GM19372 (cell line): Measurements from ENCODE around the gene PIK3CG.
A peak's percentile ranks its signal among the peaks of the same experiment; 100 is the strongest.
"Not testable (repeated sequence)": the region's sequence is repeated elsewhere in the genome, so short reads cannot be mapped to it uniquely, and the experiment has no call there.

Source experiments
- ATAC-seq: cut with Tn5 transposase; IDR thresholded peaks from one replicate; pipeline ENCODE4 v1.9.1; 2021; ENCODE audit warnings: mild to moderate bottlenecking, low read depth, moderate library complexity; ENCODE audit not compliant: unreplicated experiment

The PIK3CG gene

GRCh38 chr7:106883456-106884026, 18.5 kb downstream of the PIK3CG start:
- ATAC-seq = no peak

- ATAC-seq = no peak
Observed at GRCh38 chr7:106885652-106886051, 20.6 kb downstream of the PIK3CG start.

GRCh38 chr7:106887421-106887820, 22.3 kb downstream of the PIK3CG start:
- ATAC-seq = peak; percentile 58

DNA sequence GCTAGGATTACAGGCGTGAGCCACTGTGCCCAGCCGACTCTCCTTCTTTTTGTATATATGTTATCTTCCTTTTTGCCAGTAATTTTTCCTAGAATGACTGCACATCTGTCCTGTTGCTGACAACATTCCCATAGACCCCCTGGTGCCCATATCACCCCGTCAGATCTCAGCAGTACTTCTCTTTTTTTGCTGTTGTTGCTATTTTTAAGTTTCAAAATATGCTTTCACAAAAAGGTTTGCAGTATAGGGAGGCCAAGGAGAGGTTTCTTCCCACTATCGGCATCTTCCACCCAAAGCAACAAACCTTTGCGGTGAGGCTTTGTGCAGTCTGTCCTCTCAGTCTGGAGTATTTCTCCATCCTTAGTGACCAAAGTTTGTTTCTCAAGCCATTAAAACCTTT, 23.1 kb downstream of the PIK3CG start:
- no peak for ATAC-seq

DNA sequence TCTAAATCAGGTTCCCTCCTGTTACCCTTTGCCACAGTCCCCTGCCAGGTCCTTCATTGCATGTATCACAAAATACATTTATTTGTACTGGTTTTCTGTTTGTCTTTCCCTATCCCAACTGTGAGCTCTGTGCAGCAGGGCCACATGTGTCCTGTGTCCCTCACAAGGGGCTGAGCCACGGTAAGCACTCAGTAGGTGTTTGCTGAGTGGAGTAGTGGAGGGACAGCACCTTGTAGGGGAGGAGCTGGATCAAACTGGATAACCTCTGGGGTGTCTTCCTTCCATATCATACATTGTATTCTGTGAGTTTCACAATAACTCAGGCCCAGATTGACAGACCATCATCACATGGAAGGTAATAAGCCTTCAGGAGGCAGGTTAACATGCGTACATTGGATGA, 25.9 kb downstream of the PIK3CG start:
- ATAC-seq = no peak

GRCh38 chr7:106891548-106892410, 26.7 kb downstream of the PIK3CG start:
- ATAC-seq = no peak

DNA sequence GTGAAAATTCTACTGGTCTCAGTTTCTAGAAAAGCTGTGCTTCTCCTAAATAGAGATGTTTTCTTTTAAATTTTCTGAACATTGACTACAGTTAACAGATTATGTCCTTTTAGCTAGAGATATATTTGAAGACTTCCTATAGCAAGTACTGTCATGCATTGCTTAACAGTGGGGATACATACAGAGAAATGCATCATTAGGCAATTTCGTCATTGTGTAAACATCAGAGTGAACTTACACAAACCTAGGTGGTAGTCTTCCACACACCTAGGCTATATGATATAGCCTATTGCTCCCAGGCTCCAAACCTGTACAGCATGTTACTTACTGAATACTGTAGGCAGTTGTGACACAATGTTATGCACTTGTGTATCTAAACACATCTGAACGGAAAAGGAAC, 28.5 kb downstream of the PIK3CG start:
- ATAC-seq = no peak

DNA sequence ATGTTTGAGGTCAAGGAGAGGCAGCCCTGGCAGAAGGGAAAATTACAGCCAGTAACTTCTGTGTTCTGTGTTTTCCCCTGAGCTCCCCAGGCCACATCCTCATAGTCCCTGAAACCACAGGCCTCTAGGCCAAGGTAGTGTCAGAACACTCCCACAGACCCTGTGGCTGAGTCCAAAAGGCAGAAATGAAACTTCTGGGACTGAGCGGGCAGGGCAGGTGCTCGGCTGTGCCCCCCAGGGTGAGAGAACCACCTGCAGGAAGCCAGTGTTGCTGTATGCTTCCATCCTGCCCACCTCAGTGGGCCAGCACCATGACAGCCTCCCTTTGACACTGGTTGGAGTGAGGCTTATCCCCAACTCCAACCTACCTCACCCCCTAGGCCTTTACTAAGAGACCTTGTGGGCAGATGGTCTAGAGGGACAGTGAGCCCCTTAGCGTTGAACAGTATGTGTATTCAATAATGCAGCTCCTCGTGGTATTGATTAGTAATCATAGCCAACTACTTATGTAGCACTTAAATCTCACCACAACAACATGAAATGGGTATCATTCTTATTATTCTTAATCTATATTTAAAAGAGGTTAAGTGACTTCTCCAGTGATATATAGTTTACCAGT, 30.3 kb downstream of the PIK3CG start:
- peak; percentile 76 for ATAC-seq

GRCh38 chr7:106896231-106896630, 31.1 kb downstream of the PIK3CG start:
- ATAC-seq = no peak

DNA sequence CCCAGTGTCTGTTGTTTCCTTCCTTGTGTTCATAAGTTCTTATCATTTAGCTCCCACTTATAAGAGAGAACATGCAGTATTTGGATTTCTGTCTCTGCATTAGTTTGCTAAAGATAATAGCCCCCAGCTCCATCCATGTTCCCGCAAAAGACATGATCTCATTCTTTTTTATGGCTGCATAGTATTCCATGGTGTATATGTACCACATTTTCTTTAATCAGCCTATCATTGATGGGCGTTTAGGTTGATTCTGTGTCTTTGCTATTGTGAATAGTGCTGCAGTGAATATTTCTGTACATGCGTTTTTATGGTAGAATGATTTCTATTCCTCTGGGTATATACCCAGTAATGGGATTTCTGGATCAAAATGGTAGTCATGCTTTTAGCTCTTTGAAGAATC, 32.5 kb downstream of the PIK3CG start:
- not testable (repeated sequence) for ATAC-seq

GRCh38 chr7:106898967-106899366, 33.9 kb downstream of the PIK3CG start:
- ATAC-seq = not testable (repeated sequence)

DNA sequence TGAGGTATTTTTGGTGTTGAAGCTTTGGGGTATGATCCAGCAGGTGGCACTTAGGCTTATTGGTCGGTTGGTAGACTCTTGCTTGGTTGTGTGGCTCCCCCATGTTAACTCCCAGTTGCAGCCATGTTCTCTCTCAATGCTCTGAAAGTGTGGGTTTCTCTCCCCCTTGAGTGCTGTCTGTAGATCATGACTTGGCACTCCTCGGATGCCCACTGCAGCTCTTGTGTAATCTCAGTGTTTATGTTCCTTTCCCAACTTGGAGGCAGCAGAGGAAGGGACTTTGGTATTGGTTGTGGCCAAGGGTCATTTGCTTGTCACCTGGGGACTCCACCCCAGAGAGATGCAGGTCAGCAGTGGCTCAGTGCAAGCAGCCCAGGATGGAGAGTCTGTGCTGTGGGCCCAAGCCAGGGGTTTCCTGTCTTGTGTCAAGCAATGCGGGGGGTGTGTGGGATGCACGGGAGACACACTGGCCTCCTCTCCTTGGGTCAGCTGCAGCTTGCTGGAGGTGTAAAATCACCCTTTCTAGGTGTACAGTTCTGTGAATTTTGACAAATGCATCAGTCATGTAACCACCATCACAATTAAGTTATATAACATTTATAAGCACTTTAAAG, 36.9 kb downstream of the PIK3CG start:
- ATAC-seq = no peak

DNA sequence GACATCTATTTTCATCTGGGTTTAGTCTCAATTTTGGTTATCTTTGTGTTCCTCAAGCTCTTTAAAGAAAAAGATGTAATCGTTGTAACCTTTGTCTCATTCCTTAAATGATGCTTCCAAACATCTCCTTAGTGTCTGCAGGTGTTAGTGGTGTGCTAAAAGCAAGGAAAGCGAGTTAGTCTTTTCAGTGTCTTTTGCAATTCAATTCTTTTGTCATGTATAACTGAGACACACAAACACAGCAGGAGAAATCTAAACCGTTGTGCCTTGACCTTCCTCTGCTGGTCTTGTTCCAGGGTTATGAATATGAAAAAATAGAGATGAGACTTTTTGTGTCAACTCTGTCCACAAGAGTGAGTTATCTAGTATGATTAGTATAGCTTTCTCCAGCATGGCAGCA, 40.7 kb downstream of the PIK3CG start:
- no peak for ATAC-seq

DNA sequence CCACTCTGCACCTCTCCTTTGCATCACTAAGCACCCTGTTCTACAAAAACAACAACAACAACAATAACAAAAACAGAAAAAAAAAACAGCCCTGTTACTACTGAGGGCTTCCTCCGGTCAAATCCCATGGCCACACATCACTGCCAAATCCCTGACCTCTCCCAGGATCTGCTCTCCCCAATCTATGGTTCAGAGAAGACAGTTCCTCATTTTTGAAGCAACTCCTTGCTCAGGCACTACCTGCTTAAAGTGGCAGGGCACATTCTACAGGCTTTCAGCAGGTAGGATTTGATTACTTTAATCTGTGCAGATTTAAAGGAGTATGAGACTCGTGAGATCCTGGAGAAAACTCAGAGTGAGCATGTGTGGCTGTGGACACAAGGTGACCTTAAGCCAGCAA, 46.9 kb downstream of the PIK3CG start:
- ATAC-seq = no peak

- no peak for ATAC-seq
Observed at GRCh38 chr7:106914018-106914607, 49.0 kb downstream of the PIK3CG start.

GRCh38 chr7:106915407-106915806, 50.3 kb downstream of the PIK3CG start:
- no peak for ATAC-seq

DNA sequence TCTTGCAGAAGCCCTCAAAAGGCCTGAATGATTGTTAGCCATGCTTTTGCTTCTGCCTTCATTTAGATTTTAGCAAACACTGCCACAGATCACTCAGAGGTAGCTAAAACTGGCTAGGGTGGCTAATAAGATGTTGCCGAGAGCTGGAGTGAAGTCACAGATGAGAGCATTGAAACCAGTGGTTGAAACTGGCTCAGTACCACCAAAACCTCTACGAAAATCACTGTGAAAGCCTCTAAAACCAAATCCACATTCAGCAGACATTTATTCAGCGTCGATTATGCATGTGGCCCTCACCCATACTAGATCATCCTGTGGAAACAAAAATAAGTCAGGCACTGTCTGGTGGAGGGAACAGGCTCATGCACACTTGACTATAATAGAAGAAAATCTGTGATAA, 50.8 kb downstream of the PIK3CG start:
- ATAC-seq = peak; percentile 89

DNA sequence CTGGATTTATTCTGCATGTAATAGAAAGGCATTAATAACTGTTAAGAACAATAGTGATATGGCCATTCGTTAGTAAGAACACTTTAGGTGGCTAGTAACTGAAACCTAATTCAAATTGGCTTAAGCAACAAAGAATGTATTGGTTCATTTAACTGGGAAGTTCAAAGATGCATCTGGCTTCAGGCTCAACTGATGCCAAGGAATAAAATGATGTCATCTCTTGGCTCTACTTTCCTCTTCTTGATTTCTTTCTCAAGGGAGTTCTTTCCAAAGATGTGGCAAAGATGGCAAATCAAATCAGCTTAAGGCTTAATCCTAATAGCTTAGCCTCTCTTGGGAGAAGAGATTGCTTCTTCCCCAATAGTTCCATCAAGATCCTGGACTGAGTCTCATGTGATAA, 51.6 kb downstream of the PIK3CG start:
- no peak for ATAC-seq

- ATAC-seq = no peak
Observed at GRCh38 chr7:106918991-106919390, 53.9 kb downstream of the PIK3CG start.

DNA sequence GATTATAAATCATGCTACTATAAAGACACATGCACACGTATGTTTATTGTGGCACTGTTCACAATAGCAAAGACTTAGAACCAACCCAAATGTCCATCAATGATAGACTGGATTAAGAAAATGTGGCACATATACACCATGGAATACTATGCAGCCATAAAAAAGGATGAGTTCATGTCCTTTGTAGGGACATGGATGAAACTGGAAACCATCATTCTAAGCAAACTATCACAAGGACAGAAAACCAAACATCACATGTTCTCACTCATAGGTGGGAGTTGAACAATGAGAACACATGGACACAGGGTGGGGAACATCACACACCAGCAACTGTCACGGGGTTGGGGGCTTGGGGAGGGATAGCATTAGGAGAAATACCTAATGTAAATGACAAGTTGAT, 59.4 kb downstream of the PIK3CG start:
- ATAC-seq = not testable (repeated sequence)

GRCh38 chr7:106926892-106927291, 61.8 kb downstream of the PIK3CG start:
- no peak for ATAC-seq
